K562 (cell line): ENCODE measurements around the gene SULT1A3. TPM values are rescaled to one million over a fixed set of nuclear protein-coding genes. Genes with fewer than 3 reads are reported as not detected.
"Not testable (repeated sequence)": the region's sequence is repeated elsewhere in the genome, so short reads cannot be mapped to it uniquely, and the experiment has no call there.

ENCODE experiments used
- ATAC-seq: fragments of 200-7000 bp; cut with Tn5 transposase; 3 replicates; pipeline ENCODE4 v1.9.1; 2020; ENCODE audit warnings: moderate library complexity
- BruUV-seq: library from RNA; stranded (reverse); fragments of 400-500 nt; replicated peaks from 2 replicates; lab custom pipeline; 2021; lab: Mats Ljungman, UMichigan
- CTCF ChIA-PET: fragments of 300-600 bp; formaldehyde crosslinking; extraction: SDS; loops from one replicate; lab custom pipeline; 2021; ENCODE audit warnings: low intra/inter-chr PET ratio; lab: Yijun Ruan, JAX
- POLR2A ChIA-PET: fragments of 300-600, 350-650 bp; sonication (Branson Sonifier 250); formaldehyde crosslinking; extraction: SDS; loops from one replicate; lab custom pipeline; 2021; ENCODE audit warnings: antibody characterized with exemption, inconsistent platforms; lab: Yijun Ruan, JAX
- DNase-seq, 4 experiments: peaks; one replicate each; pipeline versions ENCODE4 v3.0.0 to v3.0.0-alpha.2; 2011 to 2018; ENCODE audit warnings: low spot score in 3 of 4, mixed read lengths in 3 of 4; ENCODE audit errors: extremely low read depth in 1 of 4
- FAIRE-seq: peaks from 2 replicates; lab custom pipeline; 2011; peaks lifted over from hg19 to GRCh38; lab: Jason Lieb, UNC
- H2AFZ ChIP-seq: 2 replicates; pipeline ENCODE4 v1.6.0; 2011; ENCODE audit warnings: low read depth, low read length, control low read depth, inconsistent platforms
- H3K27ac ChIP-seq: fragments of 200-600 bp; 3 replicates; pipeline ENCODE4 v1.8.0; 2011; ENCODE audit warnings: low read depth, mild to moderate bottlenecking, control low read depth, inconsistent platforms, low read length, moderate library complexity, mixed read lengths; ENCODE audit errors: extremely low read depth
- H3K27me3 ChIP-seq, 2 experiments: fragments of 300-600 bp in 1 of 2; 2 replicates in 1 of 2; 3 replicates in 1 of 2; pipeline versions ENCODE4 v1.6.0 to v1.8.0; 2011; ENCODE audit warnings: inconsistent platforms in 2 of 2, low read length in 2 of 2, mild to moderate bottlenecking in 1 of 2, mixed read lengths in 1 of 2, moderate library complexity in 1 of 2; ENCODE audit not compliant: control insufficient read depth in 2 of 2, insufficient read depth in 2 of 2
- H3K36me3 ChIP-seq: fragments of 300-600 bp; 3 replicates; pipeline ENCODE4 v1.8.0; 2011; ENCODE audit warnings: mild to moderate bottlenecking, low read length, inconsistent platforms; ENCODE audit not compliant: control insufficient read depth, insufficient read depth
- H3K4me1 ChIP-seq, 2 experiments: fragments of 200-600 bp in 1 of 2; replicated peaks in 1 of 2; 2 replicates in 1 of 2; 3 replicates in 1 of 2; pipeline versions ENCODE4 v1.5.1 to v1.8.0; 2011; ENCODE audit warnings: inconsistent platforms in 2 of 2, low read length in 2 of 2, mild to moderate bottlenecking in 1 of 2, mixed read lengths in 1 of 2, moderate library complexity in 1 of 2; ENCODE audit not compliant: control insufficient read depth in 2 of 2, insufficient read depth in 2 of 2
- H3K4me2 ChIP-seq: 2 replicates; pipeline ENCODE4 v1.6.1; 2011; ENCODE audit warnings: low read length, control low read depth, inconsistent platforms, mixed read lengths; ENCODE audit not compliant: insufficient read depth
- H3K4me3 ChIP-seq: fragments of 200-600 bp; sonication (generic), shearing (Covaris generic); 2 replicates; pipeline ENCODE4 v1.5.1; 2016; ENCODE audit warnings: control low read depth, inconsistent platforms
- H3K79me2 ChIP-seq: fragments of 200-600 bp; 3 replicates; pipeline ENCODE4 v1.8.0; 2011; ENCODE audit warnings: low read length, inconsistent platforms; ENCODE audit not compliant: control insufficient read depth, insufficient read depth
- H3K9ac ChIP-seq, 2 experiments: 2 replicates each; pipeline versions ENCODE4 v1.6.0 to v1.6.1; 2011; ENCODE audit warnings: low read depth in 2 of 2, low read length in 2 of 2, control low read depth in 1 of 2, inconsistent platforms in 1 of 2, mild to moderate bottlenecking in 1 of 2, mixed read lengths in 1 of 2; ENCODE audit not compliant: insufficient read depth in 1 of 2
- H3K9me1 ChIP-seq: one replicate; pipeline ENCODE4 v1.6.0; 2011; ENCODE audit warnings: inconsistent platforms, mild to moderate bottlenecking, low read length, moderate library complexity; ENCODE audit not compliant: control insufficient read depth, insufficient read depth
- H3K9me3 ChIP-seq: replicated peaks from 2 replicates; pipeline ENCODE4 v1.5.1; 2011; ENCODE audit warnings: low read depth, low read length, inconsistent platforms; ENCODE audit not compliant: control insufficient read depth, insufficient read depth
- H4K20me1 ChIP-seq: replicated peaks from 2 replicates; pipeline ENCODE4 v1.6.1; 2011; ENCODE audit warnings: low read length, inconsistent platforms, mixed read lengths; ENCODE audit not compliant: control insufficient read depth, insufficient read depth
- CEBPB ChIP-seq: fragments of 450-650 bp; IDR thresholded peaks from 2 replicates; pipeline ENCODE4 v1.6.1; 2016; ENCODE audit warnings: missing genetic modification characterization, missing compliant biosample characterization
- CEBPG ChIP-seq, 3 experiments: fragments of 200-800 bp in 1 of 3; sonication (Bioruptor generic) in 1 of 3; sonication (generic) in 1 of 3; formaldehyde crosslinking in 1 of 3; IDR thresholded peaks in 2 of 3; conservative IDR thresholded peaks in 1 of 3; 2 replicates each; pipeline versions ENCODE4 v1.6.1 to v1.8.0; 2016 to 2022; ENCODE audit warnings: missing compliant biosample characterization in 2 of 3, missing genetic modification characterization in 2 of 3, mild to moderate bottlenecking in 1 of 3, missing genetic modification reagents in 1 of 3
- CSDE1 ChIP-seq, 2 experiments: fragments of 450-650 bp; IDR thresholded peaks; 2 replicates each; pipeline ENCODE4 v1.6.1; 2016; ENCODE audit warnings: mild to moderate bottlenecking in 1 of 2
- WGBS: fragments of 100-300 bp; shearing (Covaris generic); methylation state at CpG from one replicate; pipeline ENCODE4 v1.1.6; 2016; ENCODE audit warnings: low coverage, mixed read lengths; ENCODE audit not compliant: insufficient coverage; ENCODE audit errors: missing lambda C conversion rate; 5-methylcytosine and 5-hydroxymethylcytosine counted together
- in situ Hi-C: fragments of 300-500 bp; cut with MboI; formaldehyde crosslinking; loops from 4 replicates; pipeline ENCODE4 v1.15.0; 2018; ENCODE audit warnings: inconsistent platforms, mixed read lengths
- intact Hi-C: fragments of 100-400 bp; cut with micrococcal nuclease; formaldehyde crosslinking; loops from 2 replicates; pipeline ENCODE4 v1.14.2; 2022
- polyA plus RNA-seq, 8 experiments: library from polyadenylated mRNA; depleted of rRNA in 4 of 8; stranded (reverse) in 5 of 8; unstranded in 3 of 8; fragments of >200 nt; fragmentation: Nextera tagmentation in 2 of 8; fragmentation: Illumina TruSeq in 1 of 8; extraction: Ambion mirVana in 2 of 8; extraction: Trizol in 1 of 8; gene quantifications; 2 replicates each; pipeline versions ENCODE4 v1.2.1 to v1.2.3, GENCODE V29; 2011 to 2014; ENCODE audit warnings: inconsistent platforms in 1 of 8, missing spikeins in 1 of 8
- total RNA-seq, 7 experiments: library from RNA; depleted of rRNA in 6 of 7; stranded (reverse); fragments of >200 nt in 6 of 7; fragmentation: Illumina TruSeq in 2 of 7; extraction: Trizol in 2 of 7; gene quantifications; 2 replicates each; pipeline versions ENCODE4 v1.2.1 to v1.2.3, GENCODE V29; 2011 to 2021; ENCODE audit warnings: low replicate concordance in 1 of 7

SULT1A3 gene
- total and polyA plus RNA-seq, 9 of the 15 experiments (the other 6 are each of a cell fraction or from before 2014, with no cell fraction given): 2.4 to 18.0 (median 7.3) TPM

GRCh38 chr16:30173054-30173453 is 26.0 kb upstream of the SULT1A3 start:
- ChIA-PET POLR2A (no interaction called here), CTCF (no interaction called here)
- FAIRE-seq (no peak), DNase-seq (no peak), ATAC-seq (no peak)
- no peaks in the 10 kb centered on the region for H4K20me1 ChIP-seq
- no peaks in the 10 kb centered on the region for H3K9me1 ChIP-seq
- H3K4me3 ChIP-seq: no peak overlapping the region
- H2AFZ ChIP-seq: no peak overlapping the region
- in situ Hi-C loops: no loop called here
- H3K36me3 ChIP-seq: no peaks in the 10 kb centered on the region
- H3K79me2 ChIP-seq: no peaks in the 10 kb centered on the region
- H3K27ac ChIP-seq: no peak overlapping the region
- TF ChIP-seq CSDE1 (IDR thresholded peaks at IDR 0.05): no peak
- peak; percentile 73 for TF ChIP-seq CEBPB (tag)
- TF ChIP-seq CEBPG (CRISPR knock-in tag; IDR thresholded peaks at IDR 0.05): no peak
- TF ChIP-seq CEBPG (tag; conservative IDR thresholded peaks at IDR 0.05 in 1 of 2, IDR thresholded peaks at IDR 0.05 in 1 of 2): peak; percentile 28 to 78; a peak in 2 of 4 replicates
- no peaks in the 10 kb centered on the region for H3K4me1 ChIP-seq
- H3K9ac ChIP-seq: no peak overlapping the region
- BruUV-seq: no TSS peak
- intact Hi-C loops: no loop called here
- no peaks in the 10 kb centered on the region for H3K27me3 ChIP-seq
- H3K9me3 ChIP-seq: no peaks in the 10 kb centered on the region
- 57% methylated on average over 7 of the region's 7 CpGs for WGBS
- no peak overlapping the region for H3K4me2 ChIP-seq

- FAIRE-seq, in situ Hi-C loops, BruUV-seq, H3K79me2 ChIP-seq, H3K27me3 ChIP-seq, ATAC-seq, H3K9me1 ChIP-seq, H4K20me1 ChIP-seq, H3K4me3 ChIP-seq, H3K4me1 ChIP-seq, H3K9ac ChIP-seq, H3K27ac ChIP-seq, CTCF ChIA-PET, H3K36me3 ChIP-seq, DNase-seq, intact Hi-C loops, H2AFZ ChIP-seq, H3K9me3 ChIP-seq, H3K4me2 ChIP-seq: not testable (repeated sequence)
- WGBS: 44% methylated on average over 4 of the region's 6 CpGs
- peak; percentile 73 for TF ChIP-seq CEBPB (tag)
- POLR2A ChIA-PET: interaction anchor here (1.1 kb wide), 1 partner anchor 59 kb away, joined by 3 read pairs; no protein-coding TSS in a partner anchor
Measured at GRCh38 chr16:30176876-30177275, 22.2 kb upstream of the SULT1A3 start.
